Measurements from ENCODE around the gene POLD1. TPM values are rescaled to one million over a fixed set of nuclear protein-coding genes. Genes with fewer than 3 reads are reported as not detected.
"Not testable (repeated sequence)": the region's sequence is repeated elsewhere in the genome, so short reads cannot be mapped to it uniquely, and the experiment has no call there.

Gene POLD1
- total and polyA plus RNA-seq, 3 donors from 2014 or later: 30.7 to 51.7 (median 42.2) TPM

DNA sequence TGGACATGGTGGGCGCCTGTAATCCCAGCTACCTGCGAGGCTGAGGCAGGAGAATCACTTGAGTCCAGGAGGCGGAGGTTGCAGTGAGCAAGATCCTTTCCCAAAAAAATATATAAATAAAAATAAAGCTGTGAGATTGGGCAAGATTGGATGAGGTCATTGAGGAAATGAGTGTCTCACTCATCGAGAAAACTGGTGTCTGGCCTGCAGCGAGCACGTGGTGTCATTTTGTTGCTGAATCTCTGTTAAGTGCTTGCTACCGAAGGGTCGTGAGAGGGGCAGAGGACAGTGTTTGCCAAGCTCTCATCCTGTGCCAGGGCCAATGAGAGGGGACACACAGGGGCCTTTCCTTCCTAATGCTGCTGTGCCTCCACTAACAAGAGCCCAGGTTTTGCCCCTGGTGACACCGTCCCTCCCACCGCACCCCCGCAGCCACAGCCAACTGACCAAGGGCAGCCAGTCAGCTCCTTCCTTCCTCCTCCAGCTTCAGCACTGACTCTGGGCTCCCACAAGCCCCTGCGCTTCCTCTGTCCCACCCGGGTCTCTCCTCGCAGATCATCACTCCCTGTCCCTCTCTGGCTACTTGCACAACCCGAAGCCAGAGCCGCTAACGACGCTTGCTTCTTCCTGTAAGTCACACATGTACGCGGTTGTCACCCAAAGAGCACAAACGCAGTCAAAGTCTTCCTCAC lies 3.2 kb downstream of the POLD1 start:
- 90 to 93% methylated on average over 21 of the region's 21 CpGs for WGBS, 2 donors
- TF ChIP-seq, protein P1, sequence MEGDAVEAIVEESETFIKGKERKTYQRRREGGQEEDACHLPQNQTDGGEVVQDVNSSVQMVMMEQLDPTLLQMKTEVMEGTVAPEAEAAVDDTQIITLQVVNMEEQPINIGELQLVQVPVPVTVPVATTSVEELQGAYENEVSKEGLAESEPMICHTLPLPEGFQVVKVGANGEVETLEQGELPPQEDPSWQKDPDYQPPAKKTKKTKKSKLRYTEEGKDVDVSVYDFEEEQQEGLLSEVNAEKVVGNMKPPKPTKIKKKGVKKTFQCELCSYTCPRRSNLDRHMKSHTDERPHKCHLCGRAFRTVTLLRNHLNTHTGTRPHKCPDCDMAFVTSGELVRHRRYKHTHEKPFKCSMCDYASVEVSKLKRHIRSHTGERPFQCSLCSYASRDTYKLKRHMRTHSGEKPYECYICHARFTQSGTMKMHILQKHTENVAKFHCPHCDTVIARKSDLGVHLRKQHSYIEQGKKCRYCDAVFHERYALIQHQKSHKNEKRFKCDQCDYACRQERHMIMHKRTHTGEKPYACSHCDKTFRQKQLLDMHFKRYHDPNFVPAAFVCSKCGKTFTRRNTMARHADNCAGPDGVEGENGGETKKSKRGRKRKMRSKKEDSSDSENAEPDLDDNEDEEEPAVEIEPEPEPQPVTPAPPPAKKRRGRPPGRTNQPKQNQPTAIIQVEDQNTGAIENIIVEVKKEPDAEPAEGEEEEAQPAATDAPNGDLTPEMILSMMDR (IDR thresholded peaks at IDR 0.05): no peak
- no peak for TF ChIP-seq POLR2A (IDR thresholded peaks at IDR 0.05)
- intact Hi-C loops (cut with DNase I; ENCODE audit: low total_unique reads): no loop called here
- peaks cover 15% of the 10 kb centered on the region for H3K4me1 ChIP-seq
- no peak overlapping the region for H3K4me3 ChIP-seq
- no peaks in the 10 kb centered on the region for H3K27me3 ChIP-seq
- H3K36me3 ChIP-seq (ENCODE audit: low read depth, missing control alignments): no peaks in the 10 kb centered on the region
- no peaks in the 10 kb centered on the region for H3K9me3 ChIP-seq
- no peak overlapping the region for H3K27ac ChIP-seq
- no peak for DNase-seq

DNA sequence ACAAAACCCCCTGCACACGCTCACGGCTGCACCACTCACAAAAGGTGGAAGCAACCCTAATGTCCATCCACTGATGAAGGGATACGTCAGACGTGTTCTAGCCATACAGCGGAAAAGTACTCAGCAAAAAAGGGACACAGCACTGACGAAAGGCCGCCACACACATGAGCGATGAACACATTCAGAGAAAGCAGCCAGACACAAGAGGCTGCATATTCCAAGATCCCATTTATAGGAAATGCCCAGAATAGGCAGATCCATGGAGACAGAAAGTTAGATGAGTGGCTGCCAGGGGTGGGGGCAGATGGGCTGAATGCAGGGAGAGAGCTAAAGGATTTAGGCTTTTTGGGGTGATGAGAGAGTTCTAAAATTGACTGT lies 3.7 kb downstream of the POLD1 start:
- intact Hi-C loops (cut with DNase I; ENCODE audit: low total_unique reads): no loop called here

DNA sequence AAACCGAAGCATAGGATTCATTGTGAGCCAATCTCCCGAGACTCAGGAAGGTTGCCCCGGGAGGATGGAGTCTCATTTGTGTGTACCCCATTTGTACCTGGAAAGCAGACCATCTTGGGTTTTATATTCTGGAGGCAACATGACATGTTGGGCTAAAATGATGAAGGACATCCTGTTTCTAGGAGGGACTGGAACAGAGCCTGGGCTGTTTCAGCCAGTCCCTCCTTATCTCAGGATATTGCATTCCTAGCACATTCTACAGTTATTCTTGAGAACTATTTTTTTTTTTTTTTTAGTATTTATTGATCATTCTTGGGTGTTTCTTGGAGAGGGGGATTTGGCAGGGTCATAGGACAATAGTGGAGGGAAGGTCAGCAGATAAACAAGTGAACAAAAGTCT lies 6.1 kb downstream of the POLD1 start:
- 60 to 64% methylated on average over 3 of the region's 3 CpGs for WGBS, 2 donors

More for the DNA sequence above, 3.7 kb downstream of the POLD1 start:
- Histone ChIP-seq H3K27ac (no peak overlapping the region), H3K4me3 (no peak overlapping the region), H3K9me3 (no peaks in the 10 kb centered on the region), H3K36me3 (ENCODE audit: low read depth, missing control alignments) (no peaks in the 10 kb centered on the region), H3K4me1 (peaks cover 15% of the 10 kb centered on the region), H3K27me3 (no peaks in the 10 kb centered on the region)
- WGBS, 2 donors: 96 to 99% methylated on average over 8 of the region's 8 CpGs
- TF ChIP-seq POLR2A (IDR thresholded peaks at IDR 0.05): no peak
- TF ChIP-seq, protein P1 (IDR thresholded peaks at IDR 0.05): no peak
- DNase-seq: no peak

DNA sequence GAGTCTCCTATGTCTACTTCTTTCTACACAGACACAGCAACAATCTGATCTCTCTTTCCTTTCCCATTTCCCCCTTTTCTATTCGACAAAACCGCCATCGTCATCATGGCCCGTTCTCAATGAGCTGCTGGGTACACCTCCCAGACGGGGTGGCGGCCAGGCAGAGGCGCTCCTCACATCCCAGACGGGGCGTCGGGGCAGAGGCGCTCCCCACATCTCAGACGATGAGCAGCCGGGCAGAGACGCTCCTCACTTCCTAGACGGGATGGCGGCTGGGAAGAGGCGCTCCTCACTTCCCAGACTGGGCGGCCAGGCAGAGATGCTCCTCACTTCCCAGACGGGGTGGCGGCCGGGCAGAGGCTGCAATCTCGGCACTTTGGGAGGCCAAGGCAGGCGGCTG lies 6.8 kb downstream of the POLD1 start:
- H3K27ac ChIP-seq; H3K27me3 ChIP-seq; H3K36me3 ChIP-seq (ENCODE audit: low read depth, missing control alignments); intact Hi-C loops (cut with DNase I; ENCODE audit: low total_unique reads); H3K4me1 ChIP-seq; H3K4me3 ChIP-seq; DNase-seq; H3K9me3 ChIP-seq: not testable (repeated sequence)
- 81 to 91% methylated on average over 18 to 23 of the region's 23 CpGs for WGBS, 2 donors

More for the DNA sequence above, 6.1 kb downstream of the POLD1 start:
- H3K27me3 ChIP-seq; intact Hi-C loops (cut with DNase I; ENCODE audit: low total_unique reads); H3K36me3 ChIP-seq (ENCODE audit: low read depth, missing control alignments); DNase-seq; H3K4me3 ChIP-seq; H3K4me1 ChIP-seq; H3K9me3 ChIP-seq: not testable (repeated sequence)
- H3K27ac ChIP-seq: peak overlapping the region in 1 of 2 donors; percentile 24

DNA sequence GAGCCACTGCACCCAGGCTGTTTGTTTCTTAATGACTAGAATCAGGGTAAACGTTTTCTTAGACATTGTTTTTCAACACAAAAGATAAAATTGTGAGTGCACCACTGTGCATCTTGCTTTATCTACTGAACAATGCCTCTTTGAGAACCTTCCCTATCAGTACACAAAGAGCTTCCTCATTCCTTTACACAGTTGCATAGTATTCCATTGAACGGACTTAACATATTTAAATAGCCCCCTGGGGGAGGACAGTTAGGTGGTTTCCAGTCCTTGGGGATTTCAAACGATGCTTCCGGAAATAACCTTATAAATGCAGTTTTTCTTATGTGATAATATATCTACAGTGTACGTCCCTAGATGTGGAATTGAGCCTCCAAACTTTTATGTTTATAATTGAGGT lies 8.6 kb downstream of the POLD1 start:
- Histone ChIP-seq H3K9me3 (no peaks in the 10 kb centered on the region), H3K27me3 (no peaks in the 10 kb centered on the region), H3K27ac (no peak overlapping the region), H3K4me3 (no peak overlapping the region), H3K36me3 (ENCODE audit: low read depth, missing control alignments) (no peaks in the 10 kb centered on the region), H3K4me1 (no peaks in the 10 kb centered on the region)
- intact Hi-C loops (cut with DNase I; ENCODE audit: low total_unique reads): no loop called here
- DNase-seq: no peak
- TF ChIP-seq POLR2A (IDR thresholded peaks at IDR 0.05): no peak
- TF ChIP-seq, protein P1 (IDR thresholded peaks at IDR 0.05): no peak
- WGBS, 2 donors: 63 to 90% methylated on average over 5 of the region's 5 CpGs

DNA sequence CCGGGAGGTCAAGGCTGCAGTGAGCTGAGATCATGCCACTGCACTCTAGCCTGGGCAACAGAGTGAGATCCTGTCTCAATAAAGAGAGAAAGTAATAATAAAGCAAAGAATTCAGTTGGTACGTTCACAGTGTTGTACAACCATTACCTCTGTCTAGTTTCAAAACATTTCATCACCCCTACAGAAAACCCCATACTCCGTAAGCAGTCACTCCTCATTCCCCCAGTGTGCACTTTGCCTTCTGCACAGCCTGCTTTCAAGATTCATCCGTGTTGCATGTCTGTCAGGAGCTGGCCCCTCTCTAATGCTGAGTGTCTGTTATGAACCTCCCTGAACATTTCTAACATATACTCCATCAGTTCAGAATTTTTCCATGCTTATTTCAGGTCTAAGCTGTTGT lies 9.4 kb downstream of the POLD1 start:
- Histone ChIP-seq H3K4me1 (no peaks in the 10 kb centered on the region), H3K27me3 (no peaks in the 10 kb centered on the region), H3K27ac (no peak overlapping the region), H3K4me3 (no peak overlapping the region), H3K36me3 (ENCODE audit: low read depth, missing control alignments) (no peaks in the 10 kb centered on the region), H3K9me3 (no peaks in the 10 kb centered on the region)
- intact Hi-C loops (cut with DNase I; ENCODE audit: low total_unique reads): no loop called here
- WGBS, 2 donors: 86 to 94% methylated on average over 4 of the region's 4 CpGs
- TF ChIP-seq, protein P1 (IDR thresholded peaks at IDR 0.05): no peak
- TF ChIP-seq POLR2A (IDR thresholded peaks at IDR 0.05): no peak
- no peak for DNase-seq
